Uterus (tissue), 4 donors: ENCODE measurements around the gene SLIT3. TPM values are rescaled to one million over a fixed set of nuclear protein-coding genes. Genes with fewer than 3 reads are reported as not detected.

Source experiments
- DNase-seq, 2 donors: peaks; one replicate each; pipeline ENCODE4 v3.0.0-alpha.2; 2019 to 2020
- H3K27ac ChIP-seq, 2 donors: fragments of 200-600 bp; sonication (generic); 1 replicate in 1 of 2; 2 replicates in 1 of 2; pipeline ENCODE4 v1.5.1; 2016 to 2018
- H3K27me3 ChIP-seq, 2 donors: fragments of 200-600 bp; sonication (generic); one replicate each; pipeline ENCODE4 v1.5.1; 2018 to 2019; ENCODE audit warnings: control low read depth in 1 of 2
- H3K36me3 ChIP-seq, 2 donors: fragments of 200-600 bp; sonication (generic); one replicate each; pipeline ENCODE4 v1.5.1; 2019; ENCODE audit warnings: control low read depth in 1 of 2
- H3K4me1 ChIP-seq, 2 donors: fragments of 200-600 bp; sonication (generic); one replicate each; pipeline ENCODE4 v1.5.1; 2018 to 2019; ENCODE audit warnings: control low read depth in 1 of 2
- H3K4me3 ChIP-seq, 2 donors: fragments of 200-600 bp; sonication (generic); 1 replicate in 1 of 2; 2 replicates in 1 of 2; pipeline ENCODE4 v1.5.1; 2018 to 2019; ENCODE audit warnings: mild to moderate bottlenecking in 1 of 2
- H3K9me3 ChIP-seq, 2 donors: fragments of 200-600 bp; sonication (generic); one replicate each; pipeline ENCODE4 v1.5.1; 2019; ENCODE audit warnings: control low read depth in 1 of 2
- CTCF ChIP-seq, 4 experiments: fragments of 200-600 bp in 2 of 4; fragments of 450-650 bp in 2 of 4; sonication (generic) in 2 of 4; IDR thresholded peaks; one replicate each; pipeline ENCODE4 v1.5.1; 2016 to 2019; ENCODE audit warnings: antibody characterized with exemption in 4 of 4, mild to moderate bottlenecking in 2 of 4, moderate library complexity in 1 of 4
- POLR2A ChIP-seq, 2 donors: fragments of 450-650 bp; IDR thresholded peaks; one replicate each; pipeline ENCODE4 v1.6.1; 2016; ENCODE audit warnings: antibody characterized with exemption in 2 of 2, mild to moderate bottlenecking in 1 of 2, moderate library complexity in 1 of 2
- intact Hi-C: fragments of 100-400 bp; cut with DNase I; formaldehyde crosslinking; loops from one replicate; pipeline ENCODE4 v1.15.1; 2023; ENCODE audit warnings: low total_unique reads
- total RNA-seq, 4 donors: library from RNA; depleted of rRNA in 3 of 4; stranded (reverse); fragments of >200 nt in 3 of 4; gene quantifications; one replicate each; pipeline versions ENCODE4 v1.1.0 to v1.2.4, GENCODE V29; 2014 to 2023
- donor health status: DM: yes; HTN: yes; CAD: no.

SLIT3 gene
- total RNA-seq, 4 donors from 2014 or later, result 9.4 to 62.2 (median 28.1) TPM

DNA sequence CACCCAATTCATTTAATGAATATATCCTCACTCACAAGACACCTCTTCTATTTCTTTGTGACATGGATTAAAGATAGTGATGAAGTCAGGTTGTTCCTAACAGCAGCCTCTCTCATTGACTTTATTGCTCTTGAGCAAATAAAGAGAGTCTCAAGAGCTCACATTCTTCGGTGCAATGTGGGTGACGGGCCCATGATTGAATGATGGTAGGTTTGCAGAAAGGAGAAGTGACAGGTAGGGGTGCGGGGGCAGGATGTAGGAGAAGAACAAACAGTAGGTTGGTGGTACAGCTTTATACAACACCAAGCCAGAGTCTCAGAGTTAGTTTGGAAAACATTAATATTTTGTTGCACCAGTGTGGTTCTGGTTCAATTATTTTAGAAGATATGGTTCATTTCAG, 122.2 kb downstream of the SLIT3 start:
- intact Hi-C loops, result no loop called here
- Histone ChIP-seq H3K4me1 (no peaks in the 10 kb centered on the region), H3K27me3 (no peaks in the 10 kb centered on the region), H3K4me3 (no peak overlapping the region), H3K9me3 (no peaks in the 10 kb centered on the region), H3K36me3 (no peaks in the 10 kb centered on the region), H3K27ac (no peak overlapping the region)
- DNase-seq, result no peak
- TF ChIP-seq CTCF (IDR thresholded peaks at IDR 0.05), result no peak
- TF ChIP-seq POLR2A (IDR thresholded peaks at IDR 0.05), result no peak

DNA sequence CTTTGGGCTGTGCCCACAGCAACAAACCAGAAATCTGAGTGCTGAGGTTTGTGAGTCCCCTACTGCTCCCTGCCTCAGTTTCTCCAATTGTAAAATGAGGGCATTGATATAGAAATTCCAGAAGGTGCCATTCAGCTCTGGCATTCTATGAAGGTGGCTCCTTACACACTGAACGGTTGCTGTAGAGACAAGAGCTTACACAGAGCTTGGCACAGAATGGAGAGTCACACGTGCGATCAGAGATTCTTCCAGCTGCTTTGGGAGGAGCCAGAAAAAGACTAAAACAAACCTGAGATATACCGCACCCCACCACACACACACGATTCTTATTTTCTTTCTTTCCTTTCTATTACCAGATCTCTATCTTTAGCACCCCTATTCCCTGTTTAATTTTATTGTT, 122.7 kb downstream of the SLIT3 start:
- no peaks in the 10 kb centered on the region for H3K9me3 ChIP-seq
- H3K27ac ChIP-seq, result no peak overlapping the region
- no peaks in the 10 kb centered on the region for H3K36me3 ChIP-seq
- intact Hi-C loops, result no loop called here
- TF ChIP-seq CTCF (IDR thresholded peaks at IDR 0.05) (no peak), POLR2A (IDR thresholded peaks at IDR 0.05) (no peak)
- no peaks in the 10 kb centered on the region for H3K4me1 ChIP-seq
- H3K27me3 ChIP-seq, result no peaks in the 10 kb centered on the region
- H3K4me3 ChIP-seq, result no peak overlapping the region
- no peak for DNase-seq

GRCh38 chr5:169176709-169177694, 123.9 kb downstream of the SLIT3 start:
- TF ChIP-seq CTCF (IDR thresholded peaks at IDR 0.05) (no peak), POLR2A (IDR thresholded peaks at IDR 0.05) (no peak)
- Histone ChIP-seq H3K4me3 (no peak overlapping the region), H3K4me1 (no peaks in the 10 kb centered on the region), H3K9me3 (no peaks in the 10 kb centered on the region), H3K27me3 (no peaks in the 10 kb centered on the region), H3K27ac (no peak overlapping the region), H3K36me3 (no peaks in the 10 kb centered on the region)
- DNase-seq, result no peak
- intact Hi-C loops, result no loop called here

DNA sequence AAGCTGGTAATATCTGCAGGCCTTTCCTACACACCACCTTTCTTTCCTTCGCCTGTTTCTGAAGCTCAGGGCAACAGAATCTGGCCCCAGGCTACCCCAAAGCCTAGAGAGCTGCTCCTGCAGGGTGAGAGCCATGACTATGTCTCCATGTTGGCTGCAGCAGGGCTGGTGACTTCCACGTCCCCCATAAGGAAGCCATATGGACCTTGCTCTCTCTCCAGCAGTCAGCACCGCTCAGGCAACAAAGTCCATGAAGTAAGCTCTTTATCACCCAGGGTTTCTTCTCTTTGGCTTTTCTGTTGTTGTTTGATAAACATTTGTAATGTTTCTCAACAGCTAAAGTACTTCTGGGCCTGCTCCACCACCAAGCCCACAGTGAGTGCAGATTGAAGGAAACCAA, 125.2 kb downstream of the SLIT3 start:
- Histone ChIP-seq H3K36me3 (no peaks in the 10 kb centered on the region), H3K27ac (no peak overlapping the region), H3K27me3 (no peaks in the 10 kb centered on the region), H3K9me3 (no peaks in the 10 kb centered on the region), H3K4me3 (no peak overlapping the region), H3K4me1 (no peaks in the 10 kb centered on the region)
- no peak for DNase-seq
- intact Hi-C loops, result no loop called here
- TF ChIP-seq POLR2A (IDR thresholded peaks at IDR 0.05) (no peak), CTCF (IDR thresholded peaks at IDR 0.05) (no peak)

DNA sequence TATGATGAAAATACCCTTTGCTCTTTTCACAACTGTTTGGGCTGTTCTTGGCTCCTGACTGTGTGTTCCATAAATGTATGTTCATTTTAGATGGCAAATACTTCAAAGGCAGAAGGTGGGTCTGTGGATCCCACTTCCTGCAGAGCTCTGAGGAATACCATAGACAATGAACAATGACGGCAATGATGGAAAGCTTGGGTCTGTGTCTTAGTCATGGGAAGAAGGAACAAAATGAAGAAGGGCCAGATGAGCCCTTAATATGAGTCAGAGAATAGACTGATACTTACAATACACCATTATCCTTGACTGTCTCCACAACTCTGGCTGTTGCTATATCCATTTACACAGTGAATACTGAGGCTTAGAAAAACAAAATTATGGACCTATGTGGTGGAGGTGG, 126.0 kb downstream of the SLIT3 start:
- DNase-seq, result no peak
- Histone ChIP-seq H3K9me3 (no peaks in the 10 kb centered on the region), H3K4me3 (no peak overlapping the region), H3K36me3 (no peaks in the 10 kb centered on the region), H3K27me3 (no peaks in the 10 kb centered on the region), H3K27ac (no peak overlapping the region), H3K4me1 (no peaks in the 10 kb centered on the region)
- TF ChIP-seq POLR2A (IDR thresholded peaks at IDR 0.05), result no peak
- no peak for TF ChIP-seq CTCF (IDR thresholded peaks at IDR 0.05)
- intact Hi-C loops, result no loop called here
